DMS 273 (cell line): Measurements from ENCODE around the gene GAS6.
A peak's percentile ranks its signal among the peaks of the same experiment; 100 is the strongest.

ENCODE experiments used
- DNase-seq: peaks from one replicate; lab custom pipeline; 2025; ENCODE audit not compliant: unreplicated experiment; lab: John Stamatoyannopoulos, UW

The GAS6 gene

GRCh38 chr13:113822956-113823744 is 40.7 kb downstream of the GAS6 start:
- DNase-seq = no peak

- DNase-seq = no peak
These were observed 41.6 kb downstream of the GAS6 start for GRCh38 chr13:113822266-113822665.

GRCh38 chr13:113821847-113822246 is 42.0 kb downstream of the GAS6 start:
- DNase-seq = no peak

- DNase-seq = peak; percentile 88
These were observed 42.8 kb downstream of the GAS6 start for GRCh38 chr13:113820813-113821651.

- DNase-seq = no peak
These were observed 43.9 kb downstream of the GAS6 start for GRCh38 chr13:113819731-113820715.

- no peak for DNase-seq
These were observed 44.5 kb downstream of the GAS6 start for GRCh38 chr13:113819341-113819730.

GRCh38 chr13:113818700-113819295 is 45.1 kb downstream of the GAS6 start:
- DNase-seq = no peak

GRCh38 chr13:113817860-113818691 is 45.8 kb downstream of the GAS6 start:
- DNase-seq = no peak

- DNase-seq = peak; percentile 88
These were observed 46.7 kb downstream of the GAS6 start for GRCh38 chr13:113816946-113817859.

- no peak for DNase-seq
These were observed 47.5 kb downstream of the GAS6 start for GRCh38 chr13:113816254-113816929.

- DNase-seq = no peak
These were observed 48.5 kb downstream of the GAS6 start for GRCh38 chr13:113815151-113816058.

- DNase-seq = no peak
These were observed 49.4 kb downstream of the GAS6 start for GRCh38 chr13:113814435-113814821.

GRCh38 chr13:113813749-113814434 is 50.0 kb downstream of the GAS6 start:
- DNase-seq = no peak

- DNase-seq = no peak
These were observed 50.7 kb downstream of the GAS6 start for GRCh38 chr13:113813070-113813748.

- no peak for DNase-seq
These were observed 51.5 kb downstream of the GAS6 start for GRCh38 chr13:113812178-113813040.
